ENCODE measurements around the gene YAE1.

YAE1 gene

GRCh38 chr7:39567294-39567693, 1.1 kb downstream of the YAE1 start:
- no peak for TF ChIP-seq EZH2phosphoT487 (conservative IDR thresholded peaks at IDR 0.05; ENCODE audit: low read length)
- TF ChIP-seq CTCF (IDR thresholded peaks at IDR 0.05; ENCODE audit: insufficient read depth, low read length, poor library complexity, severe bottlenecking): no peak
- no peak overlapping the region for H3K27ac ChIP-seq (ENCODE audit: low read depth, low read length)
- peak overlapping the region; percentile 88 for H3K4me3 ChIP-seq (ENCODE audit: insufficient read depth, low read length, poor library complexity, severe bottlenecking)
- peaks cover 16% of the 10 kb centered on the region; the same call in 1 of the 2 replicates for H3K36me3 ChIP-seq (ENCODE audit: low read length)
- H3K9me2 ChIP-seq (replicated peaks; ENCODE audit: insufficient read depth, low read length): no peaks in the 10 kb centered on the region
- H3K27me3 ChIP-seq (ENCODE audit: low read length): no peaks in the 10 kb centered on the region
- H3F3A ChIP-seq (ENCODE audit: insufficient read depth): 0 out of 2 replicates have a peak, but pooled peaks cover 10% of the 10 kb centered on the region
- no peaks in the 10 kb centered on the region for H3K9me3 ChIP-seq (ENCODE audit: insufficient read depth, low read length)
- H4K20me1 ChIP-seq (ENCODE audit: low read depth, low read length): no peaks in the 10 kb centered on the region
- peak overlapping the region; percentile 87 for H3K9ac ChIP-seq (ENCODE audit: low read length)
- peaks cover 36% of the 10 kb centered on the region for H3K79me2 ChIP-seq (ENCODE audit: insufficient read depth, low read length)
- peak overlapping the region; percentile 94 for H3K4me2 ChIP-seq (ENCODE audit: low read depth, low read length, poor library complexity, severe bottlenecking)
- peak overlapping the region; percentile 99 for H2AFZ ChIP-seq (ENCODE audit: low read depth, low read length, severe bottlenecking)

- H3K4me3 ChIP-seq (ENCODE audit: insufficient read depth, low read length, poor library complexity, severe bottlenecking): no peak overlapping the region
- H3K9me2 ChIP-seq (replicated peaks; ENCODE audit: insufficient read depth, low read length): no peaks in the 10 kb centered on the region
- peaks cover 4% of the 10 kb centered on the region; the same call in 1 of the 2 replicates for H3K79me2 ChIP-seq (ENCODE audit: insufficient read depth, low read length)
- no peaks in the 10 kb centered on the region for H4K20me1 ChIP-seq (ENCODE audit: low read depth, low read length)
- no peak overlapping the region for H3K27ac ChIP-seq (ENCODE audit: low read depth, low read length)
- no peak overlapping the region for H3K4me2 ChIP-seq (ENCODE audit: low read depth, low read length, poor library complexity, severe bottlenecking)
- H3K27me3 ChIP-seq (ENCODE audit: low read length): no peaks in the 10 kb centered on the region
- H3F3A ChIP-seq (ENCODE audit: insufficient read depth): no peaks in the 10 kb centered on the region
- H3K36me3 ChIP-seq (ENCODE audit: low read length): peaks cover 30% of the 10 kb centered on the region; the same call in 1 of the 2 replicates
- H3K9me3 ChIP-seq (ENCODE audit: insufficient read depth, low read length): no peaks in the 10 kb centered on the region
- H3K9ac ChIP-seq (ENCODE audit: low read length): no peak overlapping the region
- TF ChIP-seq CTCF (IDR thresholded peaks at IDR 0.05; ENCODE audit: insufficient read depth, low read length, poor library complexity, severe bottlenecking): no peak
- no peak for TF ChIP-seq EZH2phosphoT487 (conservative IDR thresholded peaks at IDR 0.05; ENCODE audit: low read length)
- no peak overlapping the region for H2AFZ ChIP-seq (ENCODE audit: low read depth, low read length, severe bottlenecking)
These were observed 8.6 kb downstream of the YAE1 start for GRCh38 chr7:39574673-39575349.

GRCh38 chr7:39577229-39577874, 11.1 kb downstream of the YAE1 start:
- H3K36me3 ChIP-seq (ENCODE audit: low read length): peaks cover 14% of the 10 kb centered on the region; the same call in 1 of the 2 replicates
- no peak overlapping the region for H2AFZ ChIP-seq (ENCODE audit: low read depth, low read length, severe bottlenecking)
- H3K27me3 ChIP-seq (ENCODE audit: low read length): no peaks in the 10 kb centered on the region
- no peak overlapping the region for H3K9ac ChIP-seq (ENCODE audit: low read length)
- no peak overlapping the region for H3K4me3 ChIP-seq (ENCODE audit: insufficient read depth, low read length, poor library complexity, severe bottlenecking)
- H3K9me3 ChIP-seq (ENCODE audit: insufficient read depth, low read length): no peaks in the 10 kb centered on the region
- no peaks in the 10 kb centered on the region for H3K9me2 ChIP-seq (replicated peaks; ENCODE audit: insufficient read depth, low read length)
- no peak overlapping the region for H3K4me2 ChIP-seq (ENCODE audit: low read depth, low read length, poor library complexity, severe bottlenecking)
- TF ChIP-seq CTCF (IDR thresholded peaks at IDR 0.05; ENCODE audit: insufficient read depth, low read length, poor library complexity, severe bottlenecking) (no peak), EZH2phosphoT487 (conservative IDR thresholded peaks at IDR 0.05; ENCODE audit: low read length) (no peak)
- H3K79me2 ChIP-seq (ENCODE audit: insufficient read depth, low read length): no peaks in the 10 kb centered on the region
- no peak overlapping the region for H3K27ac ChIP-seq (ENCODE audit: low read depth, low read length)
- no peaks in the 10 kb centered on the region for H4K20me1 ChIP-seq (ENCODE audit: low read depth, low read length)
- no peaks in the 10 kb centered on the region for H3F3A ChIP-seq (ENCODE audit: insufficient read depth)

Measured in SU-DHL-6 (cell line).